Measurements from ENCODE around the gene RTKN. TPM values are rescaled to one million over a fixed set of nuclear protein-coding genes. Genes with fewer than 3 reads are reported as not detected.

Gene RTKN
- total and polyA plus RNA-seq, 2 of the 13 experiments (the other 11 are each of a cell fraction or from before 2014, with no cell fraction given), result 159 to 166 TPM

DNA sequence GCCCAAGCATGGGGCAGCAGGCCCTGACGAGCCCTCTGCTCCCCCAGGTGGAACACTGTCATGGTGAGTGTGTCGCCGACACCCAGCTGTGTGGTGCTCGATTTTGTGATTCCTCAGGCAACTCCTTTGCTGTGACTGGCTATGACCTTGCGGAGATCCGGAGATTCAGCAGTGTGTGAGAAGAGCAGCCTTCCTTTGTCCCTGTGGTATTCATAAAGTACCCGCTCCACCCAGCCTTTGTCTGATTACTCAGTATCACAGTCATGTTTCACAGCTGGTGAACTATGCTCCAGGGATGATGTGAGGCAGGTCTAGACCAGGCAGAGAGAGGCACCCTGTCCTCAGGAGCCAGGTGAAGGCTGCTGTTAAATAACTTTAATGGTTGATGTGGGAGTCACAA lies 16.2 kb downstream of the RTKN start (continued):
- TF ChIP-seq ZNF687 (CRISPR knock-in tag; IDR thresholded peaks at IDR 0.05), result peak; percentile 41; the same call in 1 of the 2 replicates
- TF ChIP-seq RFXANK (CRISPR knock-in tag; IDR thresholded peaks at IDR 0.05), result no peak
- no peak for TF ChIP-seq RNF2 (conservative IDR thresholded peaks at IDR 0.05; ENCODE audit: low read depth)
- TF ChIP-seq TARDBP (CRISPR knock-in tag; IDR thresholded peaks at IDR 0.05), result 0 out of 2 replicates have a peak, but pooled peaks have one; percentile 47
- no peak for TF ChIP-seq SMARCC2 (IDR thresholded peaks at IDR 0.05)
- TF ChIP-seq, protein P1, sequence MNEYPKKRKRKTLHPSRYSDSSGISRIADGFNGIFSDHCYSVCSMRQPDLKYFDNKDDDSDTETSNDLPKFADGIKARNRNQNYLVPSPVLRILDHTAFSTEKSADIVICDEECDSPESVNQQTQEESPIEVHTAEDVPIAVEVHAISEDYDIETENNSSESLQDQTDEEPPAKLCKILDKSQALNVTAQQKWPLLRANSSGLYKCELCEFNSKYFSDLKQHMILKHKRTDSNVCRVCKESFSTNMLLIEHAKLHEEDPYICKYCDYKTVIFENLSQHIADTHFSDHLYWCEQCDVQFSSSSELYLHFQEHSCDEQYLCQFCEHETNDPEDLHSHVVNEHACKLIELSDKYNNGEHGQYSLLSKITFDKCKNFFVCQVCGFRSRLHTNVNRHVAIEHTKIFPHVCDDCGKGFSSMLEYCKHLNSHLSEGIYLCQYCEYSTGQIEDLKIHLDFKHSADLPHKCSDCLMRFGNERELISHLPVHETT (CRISPR knock-in tag; conservative IDR thresholded peaks at IDR 0.05), result no peak
- no peak for TF ChIP-seq ZNF552 (CRISPR knock-in tag; IDR thresholded peaks at IDR 0.05; ENCODE audit: borderline replicate concordance)
- TF ChIP-seq HDAC1 (CRISPR knock-in tag; IDR thresholded peaks at IDR 0.05), result no peak
- TF ChIP-seq RXRB (CRISPR knock-in tag; IDR thresholded peaks at IDR 0.05; ENCODE audit: borderline replicate concordance), result 0 out of 2 replicates have a peak, but pooled peaks have one; percentile 28
- 0 out of 2 replicates have a peak, but pooled peaks have one; percentile 12 for TF ChIP-seq GATA4 (IDR thresholded peaks at IDR 0.05; ENCODE audit: borderline replicate concordance, low read depth)
- no peak for TF ChIP-seq SATB2 (CRISPR knock-in tag; IDR thresholded peaks at IDR 0.05)
- TF ChIP-seq ZNF672 (CRISPR knock-in tag; IDR thresholded peaks at IDR 0.05), result no peak
- TF ChIP-seq GLI4 (CRISPR knock-in tag; IDR thresholded peaks at IDR 0.05; ENCODE audit: borderline replicate concordance), result no peak
- TF ChIP-seq EEA1 (CRISPR knock-in tag; IDR thresholded peaks at IDR 0.05; ENCODE audit: borderline replicate concordance), result no peak
- peak; percentile 43; the same call in 1 of the 2 replicates for TF ChIP-seq ZBTB38 (CRISPR knock-in tag; IDR thresholded peaks at IDR 0.05)
- TF ChIP-seq, protein P2, sequence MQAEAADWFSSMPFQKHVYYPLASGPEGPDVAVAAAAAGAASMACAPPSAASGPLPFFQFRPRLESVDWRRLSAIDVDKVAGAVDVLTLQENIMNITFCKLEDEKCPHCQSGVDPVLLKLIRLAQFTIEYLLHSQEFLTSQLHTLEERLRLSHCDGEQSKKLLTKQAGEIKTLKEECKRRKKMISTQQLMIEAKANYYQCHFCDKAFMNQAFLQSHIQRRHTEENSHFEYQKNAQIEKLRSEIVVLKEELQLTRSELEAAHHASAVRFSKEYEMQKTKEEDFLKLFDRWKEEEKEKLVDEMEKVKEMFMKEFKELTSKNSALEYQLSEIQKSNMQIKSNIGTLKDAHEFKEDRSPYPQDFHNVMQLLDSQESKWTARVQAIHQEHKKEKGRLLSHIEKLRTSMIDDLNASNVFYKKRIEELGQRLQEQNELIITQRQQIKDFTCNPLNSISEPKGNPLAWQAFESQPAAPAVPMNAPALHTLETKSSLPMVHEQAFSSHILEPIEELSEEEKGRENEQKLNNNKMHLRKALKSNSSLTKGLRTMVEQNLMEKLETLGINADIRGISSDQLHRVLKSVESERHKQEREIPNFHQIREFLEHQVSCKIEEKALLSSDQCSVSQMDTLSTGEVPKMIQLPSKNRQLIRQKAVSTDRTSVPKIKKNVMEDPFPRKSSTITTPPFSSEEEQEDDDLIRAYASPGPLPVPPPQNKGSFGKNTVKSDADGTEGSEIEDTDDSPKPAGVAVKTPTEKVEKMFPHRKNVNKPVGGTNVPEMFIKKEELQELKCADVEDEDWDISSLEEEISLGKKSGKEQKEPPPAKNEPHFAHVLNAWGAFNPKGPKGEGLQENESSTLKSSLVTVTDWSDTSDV (CRISPR knock-in tag; IDR thresholded peaks at IDR 0.05), result no peak
- no peak for TF ChIP-seq MAFG (CRISPR knock-in tag; IDR thresholded peaks at IDR 0.05)
- no peak for TF ChIP-seq MIER3 (CRISPR knock-in tag; IDR thresholded peaks at IDR 0.05; ENCODE audit: borderline replicate concordance)
- no peak for TF ChIP-seq ISX (CRISPR knock-in tag; conservative IDR thresholded peaks at IDR 0.05)
- TF ChIP-seq FOXA3 (CRISPR knock-in tag; IDR thresholded peaks at IDR 0.05), result no peak
